NCI-H187 treated with DMSO at 0.1 percent for 48 hours (cell line): Measurements from ENCODE around the gene TLL2.

Experiments
- DNase-seq: peaks from one replicate; lab custom pipeline; 2025; lab: John Stamatoyannopoulos, UW

TLL2 gene

GRCh38 chr10:96357038-96357620 lies 156.6 kb downstream of the TLL2 start:
- DNase-seq: no peak

- DNase-seq: no peak
These were observed 161.1 kb downstream of the TLL2 start for GRCh38 chr10:96352582-96352981.

GRCh38 chr10:96352027-96352426 lies 161.7 kb downstream of the TLL2 start:
- no peak for DNase-seq

- no peak for DNase-seq
These were observed 167.4 kb downstream of the TLL2 start for GRCh38 chr10:96346295-96346694.

GRCh38 chr10:96345222-96345621 lies 168.5 kb downstream of the TLL2 start:
- DNase-seq: no peak

- DNase-seq: no peak
These were observed 169.5 kb downstream of the TLL2 start for GRCh38 chr10:96344178-96344577.

GRCh38 chr10:96342402-96342801 lies 171.3 kb downstream of the TLL2 start:
- DNase-seq: no peak

- no peak for DNase-seq
These were observed 172.2 kb downstream of the TLL2 start for GRCh38 chr10:96341219-96342182.

GRCh38 chr10:96339956-96340904 lies 173.5 kb downstream of the TLL2 start:
- DNase-seq: no peak

- no peak for DNase-seq
These were observed 174.3 kb downstream of the TLL2 start for GRCh38 chr10:96339383-96339782.

GRCh38 chr10:96338279-96338925 lies 175.3 kb downstream of the TLL2 start:
- DNase-seq: no peak

GRCh38 chr10:96337106-96337505 lies 176.6 kb downstream of the TLL2 start:
- no peak for DNase-seq

- no peak for DNase-seq
These were observed 178.9 kb downstream of the TLL2 start for GRCh38 chr10:96334616-96335526.

GRCh38 chr10:96333101-96333500 lies 180.6 kb downstream of the TLL2 start:
- DNase-seq: no peak

GRCh38 chr10:96327462-96327861 lies 186.3 kb downstream of the TLL2 start:
- DNase-seq: no peak

- no peak for DNase-seq
These were observed 187.9 kb downstream of the TLL2 start for GRCh38 chr10:96325719-96326373.

- no peak for DNase-seq
These were observed 189.3 kb downstream of the TLL2 start for GRCh38 chr10:96324447-96324846.

- DNase-seq: no peak
These were observed 191.5 kb downstream of the TLL2 start for GRCh38 chr10:96322275-96322674.

- DNase-seq: no peak
These were observed 191.9 kb downstream of the TLL2 start for GRCh38 chr10:96321822-96322221.
